H9 (cell line): Measurements from ENCODE around the gene EIF2B5. TPM values are rescaled to one million over a fixed set of nuclear protein-coding genes. Genes with fewer than 3 reads are reported as not detected.
A peak's percentile ranks its signal among the peaks of the same experiment; 100 is the strongest.

ENCODE experiments used
- DNase-seq: peaks from one replicate; pipeline ENCODE4 v3.0.0-alpha.2; 2017
- H2AFZ ChIP-seq: one replicate; pipeline ENCODE4 v1.6.1; 2013; ENCODE audit warnings: mild to moderate bottlenecking, low read length, control low read depth, moderate library complexity
- H2AK5ac ChIP-seq: 2 replicates; pipeline ENCODE4 v1.6.1; 2013; ENCODE audit warnings: low read length, control low read depth, mixed read lengths; ENCODE audit not compliant: insufficient read length
- H2BK120ac ChIP-seq: one replicate; pipeline ENCODE4 v1.6.1; 2013; ENCODE audit warnings: low read depth, mild to moderate bottlenecking, low read length, control low read depth, inconsistent platforms; ENCODE audit not compliant: poor library complexity, severe bottlenecking
- H2BK12ac ChIP-seq: 2 replicates; pipeline ENCODE4 v1.6.1; 2013; ENCODE audit warnings: low read length, control low read depth, mixed read lengths, low read depth; ENCODE audit not compliant: insufficient read length
- H2BK15ac ChIP-seq: 2 replicates; pipeline ENCODE4 v1.6.1; 2013; ENCODE audit warnings: low read depth, low read length, control low read depth
- H2BK20ac ChIP-seq: one replicate; pipeline ENCODE4 v1.6.1; 2013; ENCODE audit warnings: low read depth, mild to moderate bottlenecking, low read length, control low read depth, inconsistent platforms; ENCODE audit not compliant: poor library complexity, severe bottlenecking
- H2BK5ac ChIP-seq: 2 replicates; pipeline ENCODE4 v1.6.1; 2013; ENCODE audit warnings: low read length, control low read depth, mixed read lengths; ENCODE audit not compliant: insufficient read length
- H3K14ac ChIP-seq: 2 replicates; pipeline ENCODE4 v1.6.1; 2013; ENCODE audit warnings: low read length, control low read depth; ENCODE audit not compliant: insufficient read depth
- H3K18ac ChIP-seq: 2 replicates; pipeline ENCODE4 v1.6.1; 2013; ENCODE audit warnings: low read depth, mild to moderate bottlenecking, mixed read lengths, low read length, control low read depth; ENCODE audit not compliant: insufficient read length
- H3K23ac ChIP-seq: 2 replicates; pipeline ENCODE4 v1.6.1; 2013; ENCODE audit warnings: low read length, control low read depth, mixed read lengths, low read depth; ENCODE audit not compliant: insufficient read length
- H3K23me2 ChIP-seq: 2 replicates; pipeline ENCODE4 v1.6.1; 2013; ENCODE audit warnings: low read depth, mild to moderate bottlenecking, mixed read lengths, low read length, control low read depth; ENCODE audit not compliant: insufficient read length, poor library complexity, severe bottlenecking
- H3K27ac ChIP-seq: 2 replicates; pipeline ENCODE4 v1.5.1; 2013; ENCODE audit warnings: low read length, control low read depth, mixed read lengths, low read depth; ENCODE audit not compliant: insufficient read length
- H3K27me3 ChIP-seq: 2 replicates; pipeline ENCODE4 v1.6.1; 2013; ENCODE audit warnings: low read length, control low read depth, inconsistent platforms; ENCODE audit not compliant: insufficient read depth
- H3K4ac ChIP-seq: 2 replicates; pipeline ENCODE4 v1.6.1; 2013; ENCODE audit warnings: low read depth, mild to moderate bottlenecking, control low read depth, inconsistent platforms, low read length, moderate library complexity
- H3K4me1 ChIP-seq: 2 replicates; pipeline ENCODE4 v1.6.1; 2013; ENCODE audit warnings: low read length, control low read depth, inconsistent platforms; ENCODE audit not compliant: insufficient read depth
- H3K4me2 ChIP-seq: 2 replicates; pipeline ENCODE4 v1.6.1; 2013; ENCODE audit warnings: low read length, control low read depth, mixed read lengths; ENCODE audit not compliant: insufficient read length, insufficient read depth
- H3K56ac ChIP-seq: 2 replicates; pipeline ENCODE4 v1.6.1; 2013; ENCODE audit warnings: low read depth, mild to moderate bottlenecking, mixed read lengths, low read length, control low read depth; ENCODE audit not compliant: insufficient read length
- H3K79me1 ChIP-seq: 2 replicates; pipeline ENCODE4 v1.6.1; 2013; ENCODE audit warnings: low read depth, mild to moderate bottlenecking, moderate library complexity, low read length, control low read depth, inconsistent platforms; ENCODE audit not compliant: insufficient read depth, poor library complexity, severe bottlenecking
- H3K79me2 ChIP-seq: 2 replicates; pipeline ENCODE4 v1.6.1; 2013; ENCODE audit warnings: low read length, control low read depth, inconsistent platforms; ENCODE audit not compliant: insufficient read depth
- H3K9ac ChIP-seq: 2 replicates; pipeline ENCODE4 v1.6.1; 2013; ENCODE audit warnings: low read length, control low read depth, mixed read lengths; ENCODE audit not compliant: insufficient read length; ENCODE audit errors: extremely low read depth
- H3K9me3 ChIP-seq: one replicate; pipeline ENCODE4 v1.6.1; 2013; ENCODE audit warnings: low read depth, low read length, inconsistent platforms; ENCODE audit not compliant: control insufficient read depth
- H3T11ph ChIP-seq: one replicate; pipeline ENCODE4 v1.6.1; 2013; ENCODE audit warnings: mild to moderate bottlenecking, low read length, control low read depth, inconsistent platforms
- H4K20me1 ChIP-seq: one replicate; pipeline ENCODE4 v1.6.1; 2013; ENCODE audit not compliant: control insufficient read depth, insufficient read length, insufficient read depth
- H4K5ac ChIP-seq: 2 replicates; pipeline ENCODE4 v1.6.1; 2013; ENCODE audit warnings: low read depth, mild to moderate bottlenecking, mixed read lengths, low read length, control low read depth; ENCODE audit not compliant: insufficient read length
- H4K8ac ChIP-seq: replicated peaks from 2 replicates; pipeline ENCODE4 v1.6.1; 2013; ENCODE audit warnings: low read length, control low read depth, mixed read lengths, low read depth; ENCODE audit not compliant: insufficient read length
- H4K91ac ChIP-seq: 2 replicates; pipeline ENCODE4 v1.6.1; 2013; ENCODE audit warnings: low read depth, mild to moderate bottlenecking, moderate library complexity, mixed read lengths, low read length, control low read depth; ENCODE audit not compliant: insufficient read length
- H3K27ac Mint-ChIP-seq, 3 experiments: 2 replicates in 2 of 3; 3 replicates in 1 of 3; pipeline ENCODE4 v1.8.0; 2020 to 2021; ENCODE audit warnings: mixed read lengths in 3 of 3, mild to moderate bottlenecking in 1 of 3, moderate library complexity in 1 of 3
- H3K27me3 Mint-ChIP-seq: 2 replicates; pipeline ENCODE4 v1.8.0; 2021; ENCODE audit warnings: low read depth, mild to moderate bottlenecking, moderate library complexity, mixed read lengths
- H3K36me3 Mint-ChIP-seq, 3 experiments: 2 replicates in 2 of 3; 3 replicates in 1 of 3; pipeline ENCODE4 v1.8.0; 2020 to 2021; ENCODE audit warnings: low read depth in 3 of 3, mixed read lengths in 3 of 3; ENCODE audit not compliant: insufficient read depth in 1 of 3
- H3K4me1 Mint-ChIP-seq, 2 experiments: 2 replicates each; pipeline ENCODE4 v1.8.0; 2020; ENCODE audit warnings: mixed read lengths in 2 of 2
- H3K4me3 Mint-ChIP-seq, 2 experiments: 2 replicates in 1 of 2; 3 replicates in 1 of 2; pipeline ENCODE4 v1.8.0; 2020 to 2021; ENCODE audit warnings: mild to moderate bottlenecking in 2 of 2, mixed read lengths in 2 of 2, moderate library complexity in 1 of 2
- H3K9me3 Mint-ChIP-seq, 2 experiments: 2 replicates in 1 of 2; 3 replicates in 1 of 2; pipeline ENCODE4 v1.8.0; 2020; ENCODE audit warnings: mild to moderate bottlenecking in 2 of 2, mixed read lengths in 2 of 2, moderate library complexity in 1 of 2
- WGBS: extraction: QIAGEN DNeasy Blood & Tissue Kit; methylation state at CpG from one replicate; pipeline ENCODE4 v1.1.7; 2013; ENCODE audit warnings: missing lambda C conversion rate, low lambda C conversion rate, mixed read lengths; ENCODE audit not compliant: insufficient read length; ENCODE audit errors: extremely low coverage; 5-methylcytosine and 5-hydroxymethylcytosine counted together
- total RNA-seq: library from RNA; stranded (reverse); gene quantifications from 2 replicates; pipeline ENCODE4 v1.2.1, GENCODE V29; 2021
- TF ChIP-seq, protein P1 (sequence below): fragments of 200-600 bp; sonication (generic); conservative IDR thresholded peaks from 3 replicates; pipeline ENCODE4 v1.8.0; 2021; ENCODE audit warnings: antibody characterized with exemption, mild to moderate bottlenecking

EIF2B5 gene
- total RNA-seq, 1 experiment from 2014 or later = 42.0 TPM

- Histone ChIP-seq H3K27me3 (no peaks in the 10 kb centered on the region), H3K9me3 (no peaks in the 10 kb centered on the region), H3K56ac (no peak overlapping the region), H3K9ac (no peak overlapping the region), H4K5ac (no peak overlapping the region), H3K79me2 (no peaks in the 10 kb centered on the region), H3K4me1 (no peaks in the 10 kb centered on the region), H2BK15ac (no peak overlapping the region), H2BK20ac (no peak overlapping the region), H2AFZ (no peak overlapping the region), H4K8ac (no peak overlapping the region), H3T11ph (no peak overlapping the region), H3K18ac (no peak overlapping the region), H2BK5ac (no peak overlapping the region), H3K14ac (no peak overlapping the region), H3K4ac (no peak overlapping the region), H4K20me1 (no peaks in the 10 kb centered on the region), H3K4me2 (no peak overlapping the region), H3K27ac (no peak overlapping the region), H2BK12ac (no peak overlapping the region), H3K23me2 (no peaks in the 10 kb centered on the region), H4K91ac (no peak overlapping the region), H3K23ac (no peak overlapping the region), H2BK120ac (no peak overlapping the region), H2AK5ac (no peak overlapping the region), H3K79me1 (no peaks in the 10 kb centered on the region)
- TF ChIP-seq, protein P1, sequence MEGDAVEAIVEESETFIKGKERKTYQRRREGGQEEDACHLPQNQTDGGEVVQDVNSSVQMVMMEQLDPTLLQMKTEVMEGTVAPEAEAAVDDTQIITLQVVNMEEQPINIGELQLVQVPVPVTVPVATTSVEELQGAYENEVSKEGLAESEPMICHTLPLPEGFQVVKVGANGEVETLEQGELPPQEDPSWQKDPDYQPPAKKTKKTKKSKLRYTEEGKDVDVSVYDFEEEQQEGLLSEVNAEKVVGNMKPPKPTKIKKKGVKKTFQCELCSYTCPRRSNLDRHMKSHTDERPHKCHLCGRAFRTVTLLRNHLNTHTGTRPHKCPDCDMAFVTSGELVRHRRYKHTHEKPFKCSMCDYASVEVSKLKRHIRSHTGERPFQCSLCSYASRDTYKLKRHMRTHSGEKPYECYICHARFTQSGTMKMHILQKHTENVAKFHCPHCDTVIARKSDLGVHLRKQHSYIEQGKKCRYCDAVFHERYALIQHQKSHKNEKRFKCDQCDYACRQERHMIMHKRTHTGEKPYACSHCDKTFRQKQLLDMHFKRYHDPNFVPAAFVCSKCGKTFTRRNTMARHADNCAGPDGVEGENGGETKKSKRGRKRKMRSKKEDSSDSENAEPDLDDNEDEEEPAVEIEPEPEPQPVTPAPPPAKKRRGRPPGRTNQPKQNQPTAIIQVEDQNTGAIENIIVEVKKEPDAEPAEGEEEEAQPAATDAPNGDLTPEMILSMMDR = no peak
- DNase-seq = no peak
- Mint-ChIP-seq H3K27me3 (no peaks in the 10 kb centered on the region), H3K9me3 (no peaks in the 10 kb centered on the region; a peak in 1 of 5 replicates), H3K4me1 (peaks cover 2 to 3% of the 10 kb centered on the region in 2 experiments), H3K4me3 (no peak overlapping the region), H3K27ac (peak overlapping the region in 1 of 3 experiments; percentile 55; a peak in 2 of 7 replicates), H3K36me3 (peaks cover 0 to 25% (median 0%) of the 10 kb centered on the region in 3 experiments; a peak in 3 of 7 replicates)
- no CpG with 5 or more reads among the region's 6 CpGs for WGBS
These were observed 14.0 kb downstream of the EIF2B5 start for GRCh38 chr3:184149123-184149522.
